NCI-H748 (cell line): ENCODE measurements around the gene CCDC39.

Experiments used
- DNase-seq: peaks from one replicate; lab custom pipeline; 2025; ENCODE audit not compliant: unreplicated experiment; lab: John Stamatoyannopoulos, UW

The CCDC39 gene

DNA sequence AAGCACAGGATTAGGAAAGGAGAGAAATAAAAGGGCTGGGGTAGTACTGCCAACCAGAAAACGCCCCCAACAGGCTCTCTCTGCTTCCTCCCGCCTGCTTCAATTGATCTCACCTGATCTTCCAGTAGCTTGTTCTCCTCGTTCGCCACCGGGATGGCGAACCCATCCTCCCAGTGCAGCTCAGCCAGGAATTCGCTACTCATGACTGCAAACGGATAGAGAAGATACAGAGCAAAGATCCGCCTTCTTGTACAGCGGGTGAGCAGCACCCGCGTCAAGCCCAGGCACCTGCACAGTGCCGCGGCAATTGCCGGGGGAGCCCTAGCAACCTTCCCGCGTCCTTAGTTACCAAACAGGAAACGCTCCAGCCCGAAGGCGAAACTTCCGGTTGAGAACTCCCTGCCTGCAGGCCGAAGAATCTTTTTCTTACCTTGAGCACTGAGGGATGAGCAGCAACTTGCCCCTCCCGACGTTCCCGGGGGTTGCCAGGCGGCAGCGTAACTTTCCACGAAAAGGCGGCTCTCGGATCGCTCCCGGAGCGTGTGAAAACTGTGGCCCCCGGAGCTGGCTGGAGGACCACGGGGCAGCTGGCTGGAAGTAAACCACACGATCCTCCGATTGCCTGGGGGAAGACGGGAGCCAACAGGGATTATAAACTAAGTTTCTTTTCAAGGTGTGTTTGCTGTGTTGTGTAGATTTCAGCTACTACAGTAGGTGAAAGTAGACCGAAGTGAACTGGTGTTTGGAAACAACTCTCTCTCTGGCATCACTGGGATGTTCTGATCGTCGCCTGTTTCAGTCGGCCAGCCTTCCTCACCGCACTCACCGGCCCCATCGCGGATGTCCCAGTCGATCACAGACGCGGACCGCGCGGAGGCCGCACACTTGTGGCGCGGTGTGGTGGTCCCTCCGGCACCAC, at the start of gene CCDC39:
Gene CCDC39 (minus strand): TSS at position 312 of the 919 bp plus-strand sequence. CDS start 109 bp downstream, at position 203.
- peak; percentile 89 for DNase-seq

DNA sequence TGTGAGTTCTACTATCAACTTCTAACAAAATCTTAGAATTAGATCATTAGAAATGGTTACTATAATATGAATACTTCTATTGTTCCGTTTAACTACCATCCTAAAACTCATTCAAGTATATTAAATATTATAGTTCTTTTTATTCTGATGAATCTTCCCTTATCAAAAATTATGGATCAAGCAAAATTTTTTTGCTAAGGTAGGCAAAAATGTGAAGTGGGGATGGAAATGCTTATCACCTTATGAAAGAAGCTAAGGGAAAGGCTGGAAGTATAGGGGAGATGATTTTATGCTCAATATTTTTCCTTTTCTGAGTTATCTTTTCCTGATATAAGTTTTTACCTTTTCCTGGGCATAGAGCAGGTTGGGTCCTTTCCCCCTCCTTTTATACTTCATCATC, 40.7 kb upstream of the CCDC39 start:
- DNase-seq = no peak

DNA sequence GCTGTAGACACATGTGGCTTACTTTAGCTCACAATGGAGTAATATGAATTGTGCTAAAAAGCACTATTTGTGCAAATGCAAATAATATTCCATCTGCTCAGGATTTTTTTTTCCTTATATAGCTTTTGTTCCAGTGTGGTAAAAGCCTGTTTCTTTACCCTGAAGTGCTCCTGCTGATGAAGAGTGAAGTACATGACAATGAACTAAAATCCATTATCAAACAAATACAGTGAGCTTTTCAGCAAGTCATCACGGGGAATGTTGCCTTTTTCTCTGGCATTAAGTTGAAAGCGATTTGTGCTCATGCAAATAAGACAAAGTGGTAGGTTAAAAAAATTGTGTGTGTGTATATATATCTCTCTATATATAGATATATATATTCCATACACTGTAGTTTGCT, 28.6 kb upstream of the CCDC39 start:
- no peak for DNase-seq

DNA sequence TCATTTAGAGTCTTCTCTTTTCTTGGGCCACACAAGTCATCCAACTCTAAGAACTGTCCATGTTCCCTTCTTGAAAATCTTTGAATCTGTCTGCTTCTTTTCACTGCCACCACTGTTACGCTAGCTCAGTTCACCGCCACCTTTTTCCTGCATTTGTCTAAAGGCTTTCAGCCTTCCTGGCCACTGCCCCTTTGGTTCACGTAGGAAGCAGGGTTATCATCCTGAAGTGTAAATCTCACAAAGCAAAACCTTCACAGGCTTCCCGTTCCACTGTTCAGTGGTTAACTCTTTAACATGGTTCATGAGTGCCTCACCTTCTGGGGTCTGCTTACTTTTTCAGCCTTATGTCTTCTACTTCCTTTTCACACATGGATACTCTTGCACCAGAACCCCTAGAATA, 26.3 kb upstream of the CCDC39 start:
- no peak for DNase-seq

DNA sequence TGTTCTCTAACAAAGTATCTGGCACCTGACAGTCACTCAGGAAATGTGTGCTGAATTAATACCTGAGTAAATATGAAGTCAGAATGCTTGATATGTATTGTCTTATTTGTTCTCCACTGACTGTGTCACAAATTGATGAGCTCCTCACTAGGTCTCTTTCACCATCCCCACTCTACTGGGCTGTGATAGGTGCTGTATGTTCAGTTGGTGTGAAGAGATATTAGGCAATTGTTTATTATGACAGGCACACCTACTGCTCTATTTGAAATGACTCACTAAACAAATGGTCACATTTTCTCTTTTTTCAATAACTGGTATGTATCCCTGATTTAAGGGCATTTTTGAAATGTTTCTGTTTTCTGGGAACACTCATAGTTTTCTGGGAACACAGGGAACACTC, 25.2 kb upstream of the CCDC39 start:
- DNase-seq = no peak

DNA sequence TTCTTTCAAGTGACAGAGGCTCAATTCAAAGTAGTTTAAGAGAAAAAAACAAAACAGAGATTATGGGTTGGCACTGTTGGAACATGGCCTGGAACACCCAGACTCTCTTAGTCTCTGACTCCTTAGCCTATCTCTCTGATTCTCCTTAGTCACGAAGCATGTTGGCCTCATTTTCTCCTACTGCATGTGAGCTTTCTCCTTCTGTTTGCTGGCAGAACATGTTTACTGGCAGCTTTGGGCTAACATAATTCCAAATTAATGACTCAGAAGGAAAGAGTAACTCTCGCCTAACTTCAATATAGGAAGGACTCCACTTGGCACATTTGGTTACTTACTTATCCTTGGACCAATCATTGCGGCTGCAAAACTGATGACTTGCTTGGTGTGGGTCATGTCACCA, 21.7 kb upstream of the CCDC39 start:
- DNase-seq = no peak

DNA sequence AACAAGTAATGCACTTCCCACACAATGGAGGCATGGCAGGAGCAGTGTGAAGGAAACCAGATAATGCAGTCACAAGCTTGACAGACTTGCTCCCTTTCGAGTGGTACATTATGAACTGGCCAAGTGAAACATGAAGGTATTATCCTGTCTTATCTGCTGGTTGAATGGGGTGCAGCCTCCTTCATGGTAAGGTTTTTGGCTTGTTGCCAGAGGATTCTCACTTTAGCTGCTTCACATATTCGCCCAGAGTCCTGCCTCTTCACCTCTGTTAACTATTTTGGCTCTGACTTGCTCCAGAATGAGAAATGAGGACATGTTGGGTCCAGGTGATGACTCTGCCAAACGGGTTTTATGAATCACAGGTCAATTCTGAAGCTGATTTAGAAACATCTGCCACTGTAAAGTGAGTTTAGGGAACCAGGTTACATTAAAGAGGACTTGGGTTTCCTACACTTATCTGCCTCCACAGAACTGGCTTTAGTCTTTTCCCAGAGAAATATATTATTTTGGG, 19.5 kb upstream of the CCDC39 start:
- DNase-seq = no peak

DNA sequence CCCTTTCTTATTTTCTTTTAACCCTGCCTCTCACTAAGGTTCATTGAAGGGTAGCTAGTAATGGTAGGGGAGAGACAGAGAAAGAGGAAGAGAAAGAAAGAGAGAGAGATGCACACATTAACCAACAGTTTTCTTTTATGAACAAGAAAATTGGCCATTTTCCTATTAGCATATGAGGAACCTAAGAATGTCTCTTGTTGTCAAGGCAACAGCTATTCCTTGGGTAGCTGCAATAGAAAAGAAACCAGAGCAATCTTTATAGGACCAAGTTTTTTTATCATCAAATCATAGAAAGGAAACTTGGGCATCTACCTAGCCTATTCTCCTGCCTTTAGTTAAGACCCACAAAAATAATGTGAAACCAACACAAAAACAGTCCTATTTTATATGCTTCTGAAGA, 15.0 kb upstream of the CCDC39 start:
- DNase-seq = no peak

DNA sequence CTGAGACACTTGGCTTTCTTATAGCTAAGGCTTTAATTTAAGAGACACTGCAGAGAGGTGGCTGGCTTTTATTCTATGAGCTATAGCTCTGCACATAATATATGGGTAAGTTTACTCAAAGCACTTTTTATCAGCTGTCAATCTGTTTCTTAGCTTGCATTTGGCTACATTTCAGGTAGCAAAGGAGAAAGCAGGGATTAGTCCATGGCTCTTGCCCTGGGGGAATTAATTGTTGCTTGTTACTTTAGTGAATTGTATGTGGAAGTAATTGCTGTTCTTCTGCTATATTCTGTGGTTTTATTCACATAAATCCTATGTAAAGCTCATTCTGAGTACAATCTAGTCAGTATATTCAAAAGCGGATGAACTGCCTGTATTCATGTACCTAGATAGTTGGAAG, 14.4 kb upstream of the CCDC39 start:
- DNase-seq = peak; percentile 2

DNA sequence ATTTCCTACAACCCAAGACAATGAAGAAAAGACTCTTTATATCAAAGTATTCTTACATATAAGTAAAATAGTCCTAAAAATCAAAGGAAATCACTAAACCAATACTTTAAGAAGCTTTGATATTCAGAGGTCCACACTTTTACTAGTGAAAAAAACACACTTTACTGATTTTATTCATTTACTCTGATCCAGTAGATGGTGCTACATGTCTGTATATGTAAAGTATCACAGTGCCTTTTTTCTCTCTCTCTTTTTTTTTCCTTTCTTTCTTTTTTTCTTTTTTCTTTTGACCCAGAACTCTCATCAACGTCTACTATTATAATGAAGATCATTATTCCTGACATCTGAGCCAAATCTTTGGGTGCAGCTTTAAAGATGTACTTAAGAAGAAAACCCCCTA, 10.8 kb upstream of the CCDC39 start:
- DNase-seq = peak; percentile 5

DNA sequence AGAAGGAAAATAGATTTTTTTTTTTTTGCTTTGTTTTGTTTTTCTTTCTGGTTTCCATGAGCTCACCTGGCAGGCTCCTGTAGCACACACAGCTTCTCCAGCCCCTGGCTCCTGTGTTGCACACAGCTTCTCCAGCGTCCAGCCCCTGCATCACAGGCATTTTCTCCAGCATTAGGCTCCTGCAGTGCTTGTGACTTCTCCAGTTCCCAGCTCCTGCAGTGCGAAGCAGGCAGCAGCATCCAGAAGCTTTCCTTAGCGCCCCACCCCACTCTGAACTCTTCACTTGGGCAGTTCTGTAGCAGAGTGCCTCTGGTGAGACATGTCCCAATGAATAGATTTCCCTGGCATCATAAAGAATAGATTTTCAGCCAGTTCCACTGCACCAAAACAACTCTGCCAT, 5.5 kb upstream of the CCDC39 start:
- DNase-seq = no peak

DNA sequence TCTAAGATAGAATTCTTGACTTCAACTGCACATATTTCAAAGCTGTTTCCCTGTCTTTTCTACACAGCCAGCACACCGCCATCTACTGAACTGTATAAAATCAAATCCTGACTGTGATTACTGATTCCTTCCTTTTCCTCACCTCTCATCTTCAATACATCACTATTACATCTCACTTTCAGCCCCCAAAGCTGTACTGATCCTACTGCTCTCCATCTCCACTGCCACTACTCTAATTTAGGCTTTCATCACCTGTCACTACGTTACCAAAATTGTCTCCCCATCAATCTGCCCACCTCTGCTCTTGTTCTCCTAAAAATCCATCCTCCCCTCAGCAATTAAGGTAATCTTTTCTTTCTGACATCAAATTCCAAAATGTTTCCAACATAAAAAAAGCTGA, 4.5 kb upstream of the CCDC39 start:
- DNase-seq = no peak

DNA sequence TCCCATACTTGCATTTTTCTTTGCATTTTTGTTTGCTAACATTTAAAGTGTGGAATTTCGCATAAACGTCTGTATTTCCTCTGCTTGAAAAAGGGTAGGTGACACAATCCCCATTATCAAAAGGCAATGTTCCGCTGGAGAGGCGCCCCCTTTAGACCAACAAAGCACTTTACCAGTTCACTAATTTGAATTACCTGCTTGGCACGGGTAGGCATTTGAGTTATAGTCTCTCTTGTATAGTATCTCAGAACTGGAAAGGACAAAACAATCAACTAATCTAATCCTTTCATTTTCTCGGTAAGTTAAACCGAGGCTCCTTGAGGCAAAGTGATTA, 775 bp upstream of the CCDC39 start:
- DNase-seq = peak; percentile 71

DNA sequence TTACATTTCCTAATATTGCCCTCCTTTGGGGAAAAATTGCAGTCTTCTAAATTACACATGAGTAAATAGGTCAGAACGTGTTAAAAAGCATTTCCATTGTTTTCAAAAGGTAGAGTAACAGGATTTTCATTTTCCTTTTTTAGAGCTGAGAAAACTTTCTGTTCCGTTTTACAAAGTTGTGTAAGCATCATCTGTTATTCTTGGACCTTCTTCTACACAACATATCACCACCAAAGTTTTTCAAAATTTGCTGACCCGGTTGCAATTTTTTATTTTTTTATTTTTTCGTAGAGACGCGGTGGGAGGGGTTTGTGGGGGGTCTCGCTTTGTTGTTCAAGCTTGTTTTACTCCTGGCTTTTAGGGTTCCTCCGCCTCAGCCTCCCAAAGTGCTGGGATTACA, 1.1 kb downstream of the CCDC39 start:
- DNase-seq = no peak

DNA sequence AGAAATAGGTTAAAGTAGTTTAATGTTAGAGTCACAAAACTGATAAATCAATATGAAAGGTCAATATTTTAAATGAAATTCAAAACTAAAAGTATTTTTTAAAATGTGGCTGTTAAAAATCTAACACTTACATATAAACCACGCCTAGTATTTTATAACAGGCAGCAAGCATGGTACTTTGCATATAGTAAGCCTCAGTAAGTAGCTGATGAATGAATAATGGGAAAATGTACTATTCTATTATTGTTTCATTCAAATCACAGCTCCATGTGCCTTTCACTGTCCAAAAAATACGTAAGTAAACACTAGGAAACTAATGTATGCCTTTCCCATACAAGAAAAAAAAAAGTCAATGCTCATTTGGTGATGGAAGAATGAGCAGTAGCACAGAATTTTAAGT, 17.8 kb downstream of the CCDC39 start:
- no peak for DNase-seq

DNA sequence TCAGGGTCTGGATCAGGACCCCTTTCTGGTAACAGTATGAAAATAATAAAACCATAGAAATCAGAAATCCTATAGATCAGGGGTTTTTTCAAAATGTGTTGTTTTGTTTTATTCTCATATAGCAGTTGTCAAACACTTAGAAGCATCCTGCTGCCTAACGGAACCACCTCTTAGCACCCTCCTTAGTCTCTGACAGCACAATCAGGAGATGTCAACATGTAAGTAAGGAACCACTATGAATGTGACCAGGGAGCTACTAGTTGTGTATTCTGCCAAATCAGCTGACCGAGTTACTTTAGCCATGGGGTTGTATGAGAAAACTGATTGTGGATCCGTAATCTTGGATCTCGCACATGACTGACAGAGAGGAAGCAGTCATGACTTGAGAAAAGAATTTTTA, 22.2 kb downstream of the CCDC39 start:
- DNase-seq = no peak

DNA sequence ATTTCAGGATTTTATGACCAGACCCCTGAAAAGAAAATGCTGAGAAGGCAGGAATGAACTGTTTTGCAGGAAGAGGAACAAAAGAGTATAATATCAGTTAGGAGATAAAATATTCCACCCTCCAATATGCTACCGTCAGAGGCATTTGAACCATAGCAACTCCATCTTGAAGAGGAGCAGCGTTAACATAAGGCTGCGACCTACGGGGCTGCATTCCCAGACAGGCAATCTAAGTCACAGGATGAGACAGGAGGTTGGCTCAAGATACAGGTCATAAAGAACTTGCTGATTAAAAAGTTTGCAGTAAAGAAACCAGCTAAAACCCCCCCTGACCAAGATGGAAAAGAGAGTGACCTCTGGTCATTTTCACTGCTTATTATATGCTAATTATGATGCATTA, 22.9 kb downstream of the CCDC39 start:
- no peak for DNase-seq

DNA sequence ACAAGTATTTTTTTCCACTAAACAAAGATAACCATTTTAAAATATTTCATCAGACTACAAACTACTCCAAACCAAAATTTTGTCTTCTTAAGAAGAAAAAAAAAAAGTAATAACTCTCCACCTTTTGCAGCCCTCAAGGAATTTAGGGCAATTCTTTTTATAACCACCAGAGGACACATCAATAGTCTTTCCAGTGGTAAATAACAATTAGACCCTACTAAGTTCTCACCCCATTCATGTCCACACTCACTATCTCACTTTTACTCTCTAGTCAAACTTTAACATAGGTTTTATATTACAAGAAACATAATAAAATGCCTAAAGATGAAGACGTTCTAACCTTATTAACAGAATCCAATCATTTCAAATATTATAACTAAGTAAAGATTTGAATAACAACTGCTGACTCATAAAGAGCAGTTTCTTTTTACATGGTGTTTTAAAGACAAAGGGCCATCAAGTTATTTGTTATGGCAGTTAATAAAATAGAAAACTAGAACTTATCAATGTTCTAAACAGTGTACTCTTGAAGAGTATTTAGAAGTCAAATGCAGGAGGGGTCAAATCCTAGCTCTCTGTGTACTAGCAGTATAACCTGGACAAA, 33.0 kb downstream of the CCDC39 start:
- no peak for DNase-seq

DNA sequence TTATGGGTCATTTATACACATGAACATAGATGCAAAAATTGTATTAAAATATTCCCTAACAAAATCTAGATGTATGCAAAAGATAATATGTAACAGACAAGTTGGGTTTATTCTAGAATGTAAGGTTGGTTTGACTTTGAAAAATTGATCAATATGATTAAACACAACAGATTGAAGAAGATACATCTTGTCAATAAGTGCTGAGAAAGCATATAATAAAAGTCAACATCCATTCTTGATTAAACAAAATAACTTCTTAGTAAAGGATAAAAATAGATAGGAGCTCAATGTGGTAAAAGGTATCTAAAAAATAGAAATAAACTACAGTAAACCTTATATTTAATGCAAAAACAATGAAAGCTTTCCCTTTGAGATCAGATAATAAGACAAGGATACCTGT, 38.3 kb downstream of the CCDC39 start:
- no peak for DNase-seq

DNA sequence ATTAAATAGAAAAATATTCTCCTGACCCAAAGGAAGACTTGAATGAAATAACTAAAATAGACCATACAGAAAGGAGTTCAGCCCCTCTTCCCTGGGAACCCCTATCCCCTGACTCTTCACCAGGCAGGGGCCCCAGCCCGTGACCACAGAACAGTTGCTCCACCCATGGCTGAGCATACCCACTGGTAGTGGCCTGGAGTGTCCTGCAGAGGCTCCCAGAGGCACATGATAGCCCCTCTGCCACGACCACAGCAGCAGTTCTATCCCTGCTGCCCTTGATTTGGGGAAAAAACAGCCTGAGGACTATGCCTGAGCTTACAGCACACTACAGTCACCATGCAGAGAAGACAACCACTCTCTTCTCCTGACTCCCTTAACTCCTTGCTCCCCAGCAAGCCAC, 45.6 kb downstream of the CCDC39 start:
- DNase-seq = no peak

DNA sequence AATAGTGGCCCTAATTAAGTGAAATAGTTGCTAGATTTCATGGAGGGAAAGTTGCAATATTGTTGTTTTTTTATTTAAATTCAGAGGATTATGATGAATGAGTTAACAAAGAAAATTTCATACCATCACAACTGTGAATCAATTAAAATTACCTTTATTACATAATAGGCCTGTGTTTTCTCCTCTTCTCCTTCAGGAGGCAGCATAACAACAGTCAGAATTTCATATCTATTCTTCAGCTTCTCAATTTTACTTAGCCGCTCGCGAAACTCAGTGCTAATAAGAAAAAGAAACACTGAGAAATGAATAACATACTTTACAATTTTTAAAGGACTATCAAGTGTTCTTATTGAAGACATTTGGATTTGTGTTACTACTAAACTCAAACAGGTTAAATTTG, 48.0 kb downstream of the CCDC39 start:
- no peak for DNase-seq

DNA sequence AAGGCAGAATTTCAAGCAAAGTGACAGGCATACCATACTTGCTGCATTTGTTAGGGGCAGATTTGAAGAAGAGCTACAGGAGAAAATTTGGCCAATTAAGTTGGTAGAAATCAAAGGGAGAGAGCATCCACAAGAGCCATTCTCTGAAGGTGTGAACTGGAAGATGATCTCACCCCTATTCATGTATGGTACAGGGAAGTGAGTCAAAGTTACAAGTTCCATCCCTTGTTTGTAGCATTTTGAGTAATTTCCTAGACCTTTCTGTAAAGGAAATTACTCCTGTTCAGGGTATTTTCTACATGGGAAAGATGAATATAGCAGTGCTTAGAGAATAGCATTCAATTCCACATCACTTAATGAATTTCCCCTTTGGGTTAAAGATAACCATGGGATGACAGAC, 48.9 kb downstream of the CCDC39 start:
- no peak for DNase-seq

DNA sequence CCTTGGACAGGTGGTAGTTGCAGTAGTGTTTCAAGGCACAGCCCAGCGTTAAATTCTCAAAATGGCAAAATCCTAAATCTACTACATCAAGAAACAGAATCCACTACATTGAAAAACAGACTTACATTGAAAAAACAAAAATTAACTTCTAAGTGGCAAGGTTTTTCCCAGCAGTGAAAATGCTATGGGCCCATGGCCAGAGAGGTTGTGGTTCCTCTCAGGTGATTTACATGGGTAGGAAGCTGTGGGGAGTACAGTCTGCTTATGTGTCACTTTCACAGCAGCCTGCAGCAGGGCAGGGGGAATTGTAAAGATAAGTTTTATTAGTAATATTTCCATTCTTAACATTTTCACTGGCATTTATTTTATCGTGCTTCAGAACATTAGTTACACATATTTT, 52.4 kb downstream of the CCDC39 start:
- DNase-seq = no peak
